ENCODE data around the gene PNPLA3. TPM values are rescaled to one million over a fixed set of nuclear protein-coding genes. Genes with fewer than 3 reads are reported as not detected.
A peak's percentile ranks its signal among the peaks of the same experiment; 100 is the strongest.
"Not testable (repeated sequence)": the region's sequence is repeated elsewhere in the genome, so short reads cannot be mapped to it uniquely, and the experiment has no call there.

Gene PNPLA3
- total RNA-seq, 2 experiments from 2014 or later, result 0.31 to 0.50 TPM

DNA sequence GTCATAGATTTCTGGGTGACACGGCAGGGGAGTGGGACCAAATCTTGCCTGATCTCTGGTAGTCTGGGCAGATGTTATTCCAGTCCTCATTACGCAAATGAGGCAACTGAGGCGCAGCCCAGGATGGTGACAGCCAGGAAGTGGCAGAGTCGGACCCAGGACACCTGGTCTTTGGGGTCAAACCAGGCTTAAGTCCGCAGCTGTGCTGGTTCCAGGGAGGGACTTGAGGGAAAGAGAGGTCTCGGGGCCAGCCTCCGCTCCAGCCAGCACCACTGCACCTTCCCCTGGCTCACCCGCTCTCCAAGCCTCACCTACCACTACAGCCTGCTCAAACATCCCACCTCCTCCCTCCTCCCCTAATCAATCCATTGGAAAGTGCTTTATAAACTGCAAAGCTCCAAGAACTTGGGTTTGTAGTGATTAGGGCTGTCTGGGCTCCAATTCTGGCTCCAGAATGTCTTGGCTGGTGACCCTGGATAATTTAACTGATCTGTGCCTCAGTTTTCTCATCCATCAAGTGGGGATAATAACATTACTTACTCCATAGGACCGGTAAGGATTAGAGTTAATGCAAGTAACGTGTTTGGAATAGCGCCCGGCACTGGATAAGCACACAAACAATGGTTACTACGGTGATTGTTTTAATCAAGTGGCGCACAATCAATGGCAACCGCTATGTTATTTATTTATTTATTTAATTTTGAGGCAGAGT is 31.3 kb upstream of the PNPLA3 start:
- CTCF ChIA-PET, result interaction anchor here (2.2 kb wide), 1 partner anchor 8 kb away, joined by 6 read pairs; no protein-coding TSS in a partner anchor
- POLR2A ChIA-PET, result no interaction called here
- intact Hi-C loops (cut with micrococcal nuclease), result no loop called here
- H3K9me3 Mint-ChIP-seq, result no peaks in the 10 kb centered on the region
- H3K4me3 Mint-ChIP-seq, result no peak overlapping the region
- no peaks in the 10 kb centered on the region for H3K4me1 Mint-ChIP-seq (ENCODE audit: low read depth)
- no peak for DNase-seq
- no peaks in the 10 kb centered on the region for H3K36me3 Mint-ChIP-seq
- peaks cover 45% of the 10 kb centered on the region for H3K27me3 Mint-ChIP-seq
- no peak overlapping the region for H3K27ac Mint-ChIP-seq

- ChIA-PET CTCF (interaction anchor here (2.2 kb wide), 1 partner anchor 9 kb away, joined by 6 read pairs; no protein-coding TSS in a partner anchor), POLR2A (no interaction called here)
- H3K27me3 Mint-ChIP-seq, result peaks cover 40% of the 10 kb centered on the region
- H3K36me3 Mint-ChIP-seq, result no peaks in the 10 kb centered on the region
- DNase-seq, result no peak
- no peak overlapping the region for H3K27ac Mint-ChIP-seq
- H3K4me3 Mint-ChIP-seq, result no peak overlapping the region
- intact Hi-C loops (cut with micrococcal nuclease), result no loop called here
- H3K9me3 Mint-ChIP-seq, result no peaks in the 10 kb centered on the region
- no peaks in the 10 kb centered on the region for H3K4me1 Mint-ChIP-seq (ENCODE audit: low read depth)
These were observed 30.3 kb upstream of the PNPLA3 start for GRCh38 chr22:43893266-43893665.

DNA sequence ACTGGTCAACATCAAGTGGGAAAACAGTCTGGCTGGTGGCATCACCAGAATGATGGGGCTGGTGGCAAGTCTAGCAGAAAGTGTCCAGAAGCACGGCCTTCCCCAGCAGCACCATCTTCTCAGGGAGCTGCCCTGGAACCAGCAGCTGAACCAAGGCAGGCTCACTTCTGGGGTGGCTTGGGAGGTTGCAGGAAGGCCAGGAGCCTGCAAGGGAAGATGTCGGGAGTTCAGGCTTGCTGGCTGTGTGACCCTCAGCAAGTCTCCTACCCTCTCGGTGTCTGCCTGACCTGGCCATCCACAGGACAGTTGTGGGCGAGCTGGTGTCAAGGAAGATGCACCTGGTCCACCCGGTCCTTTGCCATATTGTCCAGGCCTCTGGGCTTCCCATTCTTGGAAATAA is 29.5 kb upstream of the PNPLA3 start:
- Mint-ChIP-seq H3K9me3 (no peaks in the 10 kb centered on the region), H3K36me3 (no peaks in the 10 kb centered on the region), H3K27ac (no peak overlapping the region), H3K4me1 (ENCODE audit: low read depth) (no peaks in the 10 kb centered on the region), H3K27me3 (peaks cover 35% of the 10 kb centered on the region), H3K4me3 (no peak overlapping the region)
- POLR2A ChIA-PET, result no interaction called here
- CTCF ChIA-PET, result interaction anchor here (1.4 to 2.2 kb wide), 2 partner anchors 9 to 52 kb away, joined by 3 to 6 read pairs; no protein-coding TSS in a partner anchor
- DNase-seq, result no peak
- intact Hi-C loops (cut with micrococcal nuclease), result no loop called here

- peaks cover 23% of the 10 kb centered on the region for H3K27me3 Mint-ChIP-seq
- no peaks in the 10 kb centered on the region for H3K36me3 Mint-ChIP-seq
- H3K4me3 Mint-ChIP-seq, result no peak overlapping the region
- H3K9me3 Mint-ChIP-seq, result no peaks in the 10 kb centered on the region
- H3K4me1 Mint-ChIP-seq (ENCODE audit: low read depth), result no peaks in the 10 kb centered on the region
- intact Hi-C loops (cut with micrococcal nuclease), result no loop called here
- DNase-seq, result no peak
- H3K27ac Mint-ChIP-seq, result no peak overlapping the region
- CTCF ChIA-PET, result no interaction called here
- POLR2A ChIA-PET, result no interaction called here
These were observed 27.5 kb upstream of the PNPLA3 start for GRCh38 chr22:43895986-43896645.

DNA sequence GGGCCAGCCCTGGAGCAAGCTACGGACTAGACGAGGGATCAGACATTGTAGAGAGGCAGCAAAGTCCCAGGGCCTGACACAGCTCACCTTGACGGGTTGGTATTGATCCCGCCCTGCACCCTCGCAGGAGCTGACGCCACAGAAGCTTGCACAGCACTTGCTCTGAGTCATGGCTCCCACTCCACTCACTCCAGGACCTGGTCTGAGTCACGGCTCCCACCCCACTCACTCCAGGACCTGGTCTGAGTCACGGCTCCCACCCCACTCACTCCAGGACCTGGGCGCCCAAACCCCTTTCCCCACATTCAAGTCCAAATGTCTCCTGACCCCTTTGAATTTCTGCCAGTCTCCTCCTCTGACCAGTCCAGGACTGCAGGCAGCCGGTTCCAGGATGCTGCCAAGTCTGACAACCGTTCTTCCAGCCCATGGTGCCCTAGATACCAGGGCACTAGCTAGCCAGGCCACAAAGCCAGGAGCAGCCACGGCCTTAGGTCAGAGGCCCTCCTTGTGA is 25.8 kb upstream of the PNPLA3 start:
- ChIA-PET CTCF (interaction anchor here (2.0 to 2.8 kb wide), 3 partner anchors 13 to 48 kb away, joined by 7 to 14 read pairs (median 9); no protein-coding TSS in a partner anchor), POLR2A (no interaction called here)
- Mint-ChIP-seq H3K27me3 (peaks cover 11% of the 10 kb centered on the region), H3K36me3 (no peaks in the 10 kb centered on the region), H3K27ac (no peak overlapping the region), H3K4me3 (no peak overlapping the region), H3K9me3 (no peaks in the 10 kb centered on the region), H3K4me1 (ENCODE audit: low read depth) (no peaks in the 10 kb centered on the region)
- intact Hi-C loops (cut with micrococcal nuclease), result no loop called here
- peak; percentile 55 for DNase-seq

DNA sequence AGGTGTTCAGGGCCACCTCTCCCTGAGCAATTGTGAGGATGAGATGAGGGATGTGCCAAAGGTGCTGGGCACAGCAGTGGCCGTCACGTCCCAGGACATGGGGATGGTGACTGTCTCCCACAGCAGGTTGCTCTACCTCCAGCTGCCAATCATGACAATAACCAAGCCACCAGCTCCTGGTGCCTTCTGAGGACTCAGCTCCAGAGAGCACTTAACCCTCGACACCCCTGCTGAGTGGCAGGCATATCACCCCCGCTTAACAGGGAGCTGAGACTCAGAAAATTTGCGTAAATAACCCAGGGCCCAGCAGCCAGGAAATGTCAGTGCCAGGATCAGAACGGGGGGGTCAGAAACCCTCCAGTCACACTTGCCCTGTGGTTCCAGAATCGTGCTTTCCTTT is 23.4 kb upstream of the PNPLA3 start:
- Mint-ChIP-seq H3K27me3 (peaks cover 6% of the 10 kb centered on the region), H3K27ac (no peak overlapping the region), H3K9me3 (no peaks in the 10 kb centered on the region), H3K4me1 (ENCODE audit: low read depth) (no peaks in the 10 kb centered on the region), H3K36me3 (no peaks in the 10 kb centered on the region), H3K4me3 (no peak overlapping the region)
- intact Hi-C loops (cut with micrococcal nuclease), result no loop called here
- DNase-seq, result no peak
- POLR2A ChIA-PET, result no interaction called here
- CTCF ChIA-PET, result interaction anchor here (2.8 kb wide), 1 partner anchor 15 kb away, joined by 14 read pairs; no protein-coding TSS in a partner anchor

DNA sequence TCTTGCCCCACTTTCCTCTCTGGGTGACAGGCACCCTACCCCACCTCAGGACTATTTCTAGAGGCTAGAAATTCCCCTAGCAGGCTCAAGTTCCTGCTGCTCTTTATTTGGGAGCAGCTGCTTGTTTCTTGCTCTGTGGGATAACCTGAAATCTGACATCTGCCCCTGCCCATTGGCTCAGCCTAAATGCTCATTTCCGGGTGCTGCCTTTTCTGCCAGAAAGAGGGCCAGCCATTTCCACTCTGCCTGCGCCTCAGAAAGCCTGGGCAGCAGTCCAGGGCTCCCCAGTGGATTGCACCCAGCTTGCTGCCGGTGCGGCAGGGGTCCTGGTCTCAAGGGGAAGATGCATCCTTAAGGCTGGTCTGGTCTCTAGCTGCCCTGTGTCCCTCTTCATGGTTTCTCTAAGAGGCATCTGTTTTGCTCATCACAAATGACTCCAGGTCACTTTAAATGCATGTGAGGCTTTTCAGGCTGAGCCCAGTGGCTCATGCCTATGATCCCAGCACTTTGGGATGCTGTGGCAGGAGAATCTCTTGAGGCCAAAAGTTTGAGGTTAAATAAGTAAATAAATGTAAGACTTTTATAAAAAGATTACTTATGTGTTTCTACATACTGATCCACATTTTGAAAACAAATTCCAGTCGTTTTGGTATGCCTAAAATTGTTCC is 21.5 kb upstream of the PNPLA3 start:
- Mint-ChIP-seq H3K4me1 (ENCODE audit: low read depth) (no peaks in the 10 kb centered on the region), H3K27ac (no peak overlapping the region), H3K27me3 (peaks cover 8% of the 10 kb centered on the region), H3K4me3 (no peak overlapping the region), H3K9me3 (no peaks in the 10 kb centered on the region), H3K36me3 (no peaks in the 10 kb centered on the region)
- no peak for DNase-seq
- ChIA-PET POLR2A (no interaction called here), CTCF (no interaction called here)
- intact Hi-C loops (cut with micrococcal nuclease), result no loop called here

- DNase-seq; H3K27me3 Mint-ChIP-seq; H3K4me1 Mint-ChIP-seq (ENCODE audit: low read depth); H3K4me3 Mint-ChIP-seq; H3K9me3 Mint-ChIP-seq; POLR2A ChIA-PET; H3K27ac Mint-ChIP-seq; H3K36me3 Mint-ChIP-seq; intact Hi-C loops (cut with micrococcal nuclease): not testable (repeated sequence)
- CTCF ChIA-PET, result interaction anchor here (0.6 to 2.0 kb wide), 2 partner anchors 20 to 136 kb away, joined by 3 to 6 read pairs; no protein-coding TSS in a partner anchor
These were observed 20.6 kb upstream of the PNPLA3 start for GRCh38 chr22:43903033-43903432.

DNA sequence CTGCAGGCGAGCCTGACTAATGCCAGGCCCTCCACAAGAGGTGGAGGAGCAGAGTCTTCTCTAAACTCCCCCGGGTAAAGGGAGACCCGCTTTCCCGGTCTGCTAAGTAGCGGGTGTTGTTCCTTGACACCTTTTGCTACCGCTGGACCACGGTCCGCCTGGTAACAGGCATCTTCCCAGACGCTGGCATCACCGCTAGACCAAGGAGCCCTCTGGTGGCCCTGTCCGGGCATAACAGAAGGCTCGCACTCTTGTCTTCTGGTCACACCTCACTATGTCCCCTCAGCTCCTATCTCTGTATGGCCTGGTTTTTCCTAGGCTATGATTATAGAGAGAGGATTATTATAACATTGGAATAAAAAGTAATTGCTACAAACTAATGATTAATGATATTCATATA is 19.2 kb upstream of the PNPLA3 start:
- POLR2A ChIA-PET; H3K9me3 Mint-ChIP-seq; H3K4me1 Mint-ChIP-seq (ENCODE audit: low read depth); H3K27ac Mint-ChIP-seq; H3K4me3 Mint-ChIP-seq; intact Hi-C loops (cut with micrococcal nuclease); H3K36me3 Mint-ChIP-seq: not testable (repeated sequence)
- peaks cover 11% of the 10 kb centered on the region for H3K27me3 Mint-ChIP-seq
- peak; percentile 70 for DNase-seq
- CTCF ChIA-PET, result interaction anchor here (2.0 kb wide), 1 partner anchor 22 kb away, joined by 6 read pairs; no protein-coding TSS in a partner anchor

DNA sequence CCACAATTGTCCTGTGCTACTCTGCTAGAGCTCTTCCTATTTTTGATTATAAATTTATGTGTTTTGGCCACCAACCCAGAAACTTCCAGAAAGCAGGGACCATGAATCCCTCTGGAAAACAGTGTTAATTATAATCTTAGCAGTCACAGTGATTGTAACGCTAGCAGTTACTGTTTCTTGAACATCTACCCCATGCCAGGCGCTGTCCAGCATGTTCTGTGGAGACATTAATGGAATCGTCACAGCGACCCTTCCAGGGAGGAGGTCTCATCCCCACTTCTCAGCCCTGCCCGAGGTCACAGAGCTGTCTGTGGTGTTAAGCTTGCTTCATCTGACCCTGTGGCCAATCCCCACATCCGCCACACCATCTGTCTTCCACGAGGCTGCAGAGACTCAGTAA is 17.9 kb upstream of the PNPLA3 start:
- H3K36me3 Mint-ChIP-seq, result no peaks in the 10 kb centered on the region

GRCh38 chr22:43909708-43910107 is 13.9 kb upstream of the PNPLA3 start:
- intact Hi-C loops (cut with micrococcal nuclease), result no loop called here
- DNase-seq, result no peak
- Mint-ChIP-seq H3K4me1 (ENCODE audit: low read depth) (no peaks in the 10 kb centered on the region), H3K27me3 (peaks cover 11% of the 10 kb centered on the region), H3K4me3 (no peak overlapping the region), H3K27ac (no peak overlapping the region), H3K9me3 (no peaks in the 10 kb centered on the region), H3K36me3 (no peaks in the 10 kb centered on the region)
- ChIA-PET POLR2A (no interaction called here), CTCF (no interaction called here)

More for the DNA sequence above, 17.9 kb upstream of the PNPLA3 start:
- no peak overlapping the region for H3K27ac Mint-ChIP-seq
- no peak overlapping the region for H3K4me3 Mint-ChIP-seq
- DNase-seq, result no peak
- ChIA-PET CTCF (interaction anchor here (1.8 kb wide), 1 partner anchor 23 kb away, joined by 4 read pairs; no protein-coding TSS in a partner anchor), POLR2A (no interaction called here)
- intact Hi-C loops (cut with micrococcal nuclease), result no loop called here
- H3K9me3 Mint-ChIP-seq, result no peaks in the 10 kb centered on the region
- H3K4me1 Mint-ChIP-seq (ENCODE audit: low read depth), result no peaks in the 10 kb centered on the region
- H3K27me3 Mint-ChIP-seq, result peaks cover 11% of the 10 kb centered on the region

- Mint-ChIP-seq H3K36me3 (no peaks in the 10 kb centered on the region), H3K9me3 (no peaks in the 10 kb centered on the region), H3K4me3 (no peak overlapping the region), H3K27ac (no peak overlapping the region), H3K4me1 (ENCODE audit: low read depth) (no peaks in the 10 kb centered on the region), H3K27me3 (peaks cover 10% of the 10 kb centered on the region)
- ChIA-PET CTCF (interaction anchor here (1.0 kb wide), 1 partner anchor 26 kb away, joined by 4 read pairs; no protein-coding TSS in a partner anchor), POLR2A (no interaction called here)
- intact Hi-C loops (cut with micrococcal nuclease), result no loop called here
- DNase-seq, result no peak
These were observed 13.4 kb upstream of the PNPLA3 start for GRCh38 chr22:43910178-43910695.
